ENCODE results near the gene ENPEP.

The ENPEP gene

DNA sequence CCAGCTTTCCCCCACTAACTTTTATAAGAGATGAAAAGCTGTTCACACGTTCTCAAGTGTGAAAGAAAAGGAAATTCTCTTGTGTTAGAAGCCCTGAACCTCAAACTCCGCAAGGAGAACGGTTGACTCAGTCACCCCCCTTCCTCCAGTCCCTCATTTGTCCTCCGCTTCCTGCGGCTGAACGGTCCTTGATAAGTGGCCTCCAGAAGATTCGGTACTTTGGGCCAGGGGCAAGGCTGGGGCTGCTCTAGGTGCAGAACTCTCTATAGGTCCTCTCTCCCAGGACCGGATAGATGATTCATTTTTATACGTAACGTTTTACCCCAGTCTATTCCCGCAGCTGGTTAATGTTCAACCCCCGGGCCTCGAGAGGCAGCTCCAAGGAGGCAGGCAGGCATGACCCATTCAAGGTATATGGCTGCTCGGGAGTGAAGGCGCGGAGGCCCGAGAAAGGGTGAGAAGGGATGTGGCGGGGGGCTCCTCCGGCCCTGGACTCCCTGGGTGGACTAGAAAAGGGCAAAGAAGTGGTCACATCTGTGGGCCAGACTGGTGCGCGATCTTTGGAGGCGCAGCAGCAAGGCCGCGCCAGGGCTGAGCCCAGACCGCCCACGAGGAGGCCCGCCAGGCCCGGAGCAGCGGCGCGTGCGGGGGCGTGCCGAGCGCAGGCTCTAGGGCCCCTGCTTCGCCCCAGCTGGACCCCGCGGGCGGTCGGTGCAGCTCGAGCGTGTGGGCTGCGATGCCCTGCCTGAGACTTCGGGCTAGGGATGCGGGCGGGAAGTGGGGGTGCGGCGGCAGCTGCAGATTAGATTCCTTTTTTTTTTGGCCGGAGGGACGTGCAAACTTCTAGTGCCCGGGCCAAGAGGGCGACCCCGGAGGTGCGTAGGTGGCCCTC, 135.2 kb downstream of the ENPEP start:
- no peak for DNase-seq

DNA sequence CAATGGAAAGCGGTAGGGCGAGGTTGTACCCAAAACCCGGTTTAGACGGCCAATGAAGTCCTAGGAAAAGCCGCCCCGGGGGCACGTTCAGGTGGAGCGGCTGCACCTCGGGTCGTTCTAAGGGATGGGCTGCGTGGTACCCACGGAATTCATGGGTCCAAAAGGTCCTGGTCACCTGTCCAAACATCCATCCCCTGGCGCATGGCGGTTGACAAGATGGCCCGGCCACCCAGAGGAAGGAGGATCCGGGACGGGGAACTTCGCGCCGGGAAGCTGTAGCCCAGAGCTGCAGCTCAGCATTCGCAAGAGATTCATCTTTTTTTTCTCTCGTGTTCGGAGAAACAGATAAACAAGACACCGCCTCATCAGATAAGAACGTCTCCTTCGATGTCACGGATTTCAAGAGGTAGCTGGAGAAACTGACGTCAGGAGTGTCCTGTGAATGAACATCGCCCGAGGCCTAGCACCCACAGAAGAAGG, 136.1 kb downstream of the ENPEP start:
- DNase-seq, result no peak

DNA sequence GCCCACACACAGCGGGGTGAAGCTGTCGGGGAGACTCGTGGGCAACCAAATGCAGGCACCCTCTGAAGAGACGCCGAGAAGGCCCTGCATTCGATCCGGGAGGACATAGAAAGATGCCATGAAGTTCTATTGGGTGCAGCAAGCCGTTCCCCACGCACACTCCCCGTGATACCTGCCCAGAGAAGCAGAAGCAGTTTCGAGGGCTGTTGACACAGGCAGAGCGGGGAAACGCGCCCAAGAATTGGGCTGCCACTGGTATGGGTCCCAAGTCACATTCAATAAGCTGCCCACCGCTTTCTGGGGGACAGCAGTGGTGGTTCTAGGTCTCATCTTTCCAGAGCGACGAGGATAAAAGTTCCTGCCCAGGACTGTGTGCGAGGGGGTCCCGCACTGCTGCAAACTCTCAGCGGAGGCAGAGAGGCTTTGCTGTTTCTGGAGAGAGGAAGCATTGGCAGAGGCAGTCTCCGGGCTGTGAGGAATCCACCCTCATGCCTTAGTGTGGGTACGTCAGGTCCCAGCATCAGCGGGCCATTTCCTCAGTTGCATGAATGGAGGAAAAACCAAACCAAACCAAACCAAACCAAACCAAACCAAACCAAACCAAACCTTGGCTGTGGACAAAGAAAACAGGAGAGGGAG, 136.8 kb downstream of the ENPEP start:
- no peak for DNase-seq

GRCh38 chr4:110613745-110614144, 137.8 kb downstream of the ENPEP start:
- no peak for DNase-seq

- no peak for DNase-seq
These were observed 138.4 kb downstream of the ENPEP start for GRCh38 chr4:110614173-110614963.
